HepG2 (cell line): Measurements from ENCODE around the gene SMAD6. TPM values are rescaled to one million over a fixed set of nuclear protein-coding genes. Genes with fewer than 3 reads are reported as not detected.

Experiments used
- CENPT ChIP-seq: sonication (generic); formaldehyde crosslinking; IDR thresholded peaks from 2 replicates; pipeline ENCODE4 v1.8.0; 2022; ENCODE audit warnings: low read depth, mild to moderate bottlenecking, moderate library complexity, missing genetic modification reagents
- CREB1 ChIP-seq, 2 experiments: fragments of 450-650 bp in 1 of 2; IDR thresholded peaks; 2 replicates each; pipeline ENCODE4 v1.6.1; 2016 to 2017; ENCODE audit warnings: control low read depth in 1 of 2, mild to moderate bottlenecking in 1 of 2, missing compliant biosample characterization in 1 of 2, missing genetic modification characterization in 1 of 2
- EP300 ChIP-seq, 3 experiments: sonication (generic) in 1 of 3; formaldehyde crosslinking in 1 of 3; IDR thresholded peaks; 2 replicates each; pipeline versions ENCODE4 v1.5.1 to v1.6.1; 2011 to 2020; ENCODE audit warnings: low read depth in 2 of 3, low read length in 2 of 3, borderline replicate concordance in 1 of 3, improper control_type of control experiment in 1 of 3, mild to moderate bottlenecking in 1 of 3, missing genetic modification reagents in 1 of 3, moderate library complexity in 1 of 3
- FOXP1 ChIP-seq, 2 experiments: fragments of 450-650 bp in 1 of 2; IDR thresholded peaks; 2 replicates each; pipeline ENCODE4 v1.6.1; 2017 to 2018; ENCODE audit warnings: antibody characterized with exemption in 1 of 2
- GTF2F1 ChIP-seq: fragments of 150-350 bp; IDR thresholded peaks from 2 replicates; pipeline ENCODE4 v1.6.1; 2014; ENCODE audit warnings: low read length
- KLF12 ChIP-seq: sonication (generic); formaldehyde crosslinking; IDR thresholded peaks from 2 replicates; pipeline ENCODE4 v1.4.0; 2020; ENCODE audit warnings: missing genetic modification reagents, borderline replicate concordance
- LCORL ChIP-seq, 2 experiments: fragments of 450-650 bp in 1 of 2; sonication (generic) in 1 of 2; formaldehyde crosslinking in 1 of 2; IDR thresholded peaks; 2 replicates each; pipeline versions ENCODE4 v1.5.0 to v1.6.1; 2017 to 2020; ENCODE audit warnings: antibody characterized with exemption in 1 of 2, missing genetic modification reagents in 1 of 2
- MATR3 ChIP-seq: sonication (generic); formaldehyde crosslinking; IDR thresholded peaks from 2 replicates; pipeline ENCODE4 v1.4.0; 2020; ENCODE audit warnings: missing genetic modification reagents
- POLR2AphosphoS2 ChIP-seq: IDR thresholded peaks from 2 replicates; pipeline ENCODE4 v1.6.1; 2011; ENCODE audit warnings: low read depth, low read length, improper control_type of control experiment
- POLR2G ChIP-seq: fragments of 200-400 bp; formaldehyde crosslinking; IDR thresholded peaks from 2 replicates; pipeline ENCODE4 v1.6.1; 2018; ENCODE audit warnings: mild to moderate bottlenecking, low read depth, low read length, moderate library complexity
- RARA ChIP-seq: IDR thresholded peaks from 2 replicates; pipeline ENCODE4 v1.6.1; 2016; ENCODE audit warnings: missing genetic modification reagents, missing compliant biosample characterization
- RXRA ChIP-seq: sonication (generic); formaldehyde crosslinking; IDR thresholded peaks from 2 replicates; pipeline ENCODE4 v1.5.1; 2020; ENCODE audit warnings: missing genetic modification reagents
- ZFP1 ChIP-seq: IDR thresholded peaks from 2 replicates; pipeline ENCODE4 v1.6.1; 2016
- ZMYM2 ChIP-seq: sonication (generic); formaldehyde crosslinking; IDR thresholded peaks from 2 replicates; pipeline ENCODE4 v1.8.0; 2022; ENCODE audit warnings: mild to moderate bottlenecking, missing genetic modification reagents
- ZNF530 ChIP-seq: sonication (generic); formaldehyde crosslinking; IDR thresholded peaks from 2 replicates; pipeline ENCODE4 v1.5.0; 2020; ENCODE audit warnings: low read depth, mild to moderate bottlenecking, missing genetic modification reagents
- ZNF747 ChIP-seq: sonication (generic); formaldehyde crosslinking; IDR thresholded peaks from 2 replicates; pipeline ENCODE4 v1.8.1; 2023; ENCODE audit warnings: missing genetic modification reagents, mild to moderate bottlenecking, borderline replicate concordance
- ZNF772 ChIP-seq: sonication (generic); formaldehyde crosslinking; IDR thresholded peaks from 2 replicates; pipeline ENCODE4 v1.5.0; 2020; ENCODE audit warnings: mild to moderate bottlenecking, missing genetic modification reagents
- ZNF773 ChIP-seq: sonication (generic); formaldehyde crosslinking; IDR thresholded peaks from 2 replicates; pipeline ENCODE4 v1.4.0; 2020; ENCODE audit warnings: missing genetic modification reagents, borderline replicate concordance
- ZNF780A ChIP-seq: sonication (generic); formaldehyde crosslinking; IDR thresholded peaks from 2 replicates; pipeline ENCODE4 v1.8.0; 2022; ENCODE audit warnings: mild to moderate bottlenecking, missing genetic modification reagents, moderate library complexity
- polyA plus RNA-seq, 8 experiments: library from polyadenylated mRNA; depleted of rRNA in 3 of 8; stranded (reverse) in 7 of 8; unstranded in 1 of 8; fragments of >200 nt; fragmentation: Illumina TruSeq in 4 of 8; extraction: Trizol in 4 of 8; gene quantifications; 2 replicates each; pipeline versions ENCODE4 v1.2.1 to v1.2.3, GENCODE V29; 2011 to 2016; ENCODE audit warnings: low read depth in 4 of 8, missing spikeins in 1 of 8, mixed read lengths in 1 of 8; ENCODE audit not compliant: insufficient read depth in 1 of 8
- total RNA-seq, 5 experiments: library from RNA; depleted of rRNA; stranded (reverse); fragments of >200 nt; fragmentation: Illumina TruSeq; extraction: Trizol; gene quantifications; 2 replicates each; pipeline ENCODE4 v1.2.3, GENCODE V29; 2016; ENCODE audit warnings: low read depth in 1 of 5
- TF ChIP-seq, protein P1 (sequence below): sonication (generic); formaldehyde crosslinking; IDR thresholded peaks from 2 replicates; pipeline ENCODE4 v1.5.0; 2020; ENCODE audit warnings: missing genetic modification reagents
- TF ChIP-seq, protein P2 (sequence below): IDR thresholded peaks from 2 replicates; pipeline ENCODE4 v1.6.1; 2016
- TF ChIP-seq, protein P3 (sequence below): sonication (generic); formaldehyde crosslinking; IDR thresholded peaks from 2 replicates; pipeline ENCODE4 v1.5.1; 2020; ENCODE audit warnings: mild to moderate bottlenecking, missing genetic modification reagents
- TF ChIP-seq, protein P4 (sequence below): sonication (generic); formaldehyde crosslinking; IDR thresholded peaks from 2 replicates; pipeline ENCODE4 v1.5.0; 2020; ENCODE audit warnings: missing genetic modification reagents

The SMAD6 gene
- total and polyA plus RNA-seq, 2 of the 13 experiments (the other 11 are each of a cell fraction or from before 2014, with no cell fraction given), result 3.3 to 4.4 TPM

DNA sequence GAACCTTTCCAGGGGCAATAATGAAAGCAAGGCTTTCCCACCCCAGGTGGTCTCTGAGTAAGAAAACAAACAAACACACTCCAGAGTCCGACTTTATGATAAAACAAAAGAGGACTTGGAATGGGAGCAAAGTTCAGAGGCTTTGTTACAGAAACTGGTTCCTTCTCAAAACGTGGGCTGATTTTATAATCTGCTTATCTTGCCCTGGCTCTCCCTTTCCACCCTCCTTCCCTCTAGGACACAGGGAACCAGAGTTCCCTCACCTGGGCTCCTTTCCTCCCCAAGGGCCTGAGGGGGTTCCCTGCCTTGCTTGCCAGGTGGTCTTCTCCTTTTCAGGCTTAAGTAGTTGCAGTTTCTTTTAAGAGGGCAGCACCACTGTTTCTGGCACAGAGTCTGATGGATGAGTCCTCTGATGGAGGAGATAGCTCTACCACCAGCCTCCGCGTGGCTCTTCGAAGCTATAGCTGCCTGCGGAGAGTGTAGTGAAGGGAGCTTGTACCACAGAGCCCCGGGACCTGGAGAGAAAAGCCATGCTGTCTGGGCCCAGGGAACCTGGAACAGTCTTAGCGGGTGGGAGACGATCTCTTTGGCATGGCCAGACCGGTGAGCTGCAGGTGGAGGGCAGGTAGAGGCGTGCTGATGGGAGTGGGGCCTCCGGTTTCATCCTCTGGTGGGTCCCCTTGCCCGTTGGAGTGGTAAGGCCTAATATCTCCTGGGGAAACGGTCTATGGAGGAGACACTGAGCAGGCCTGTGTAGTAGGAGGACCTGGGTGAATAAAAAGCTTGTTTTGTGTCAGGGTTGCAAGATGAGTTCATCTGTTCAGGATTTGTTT lies 68.7 kb downstream of the SMAD6 start (continued):
- TF ChIP-seq ZNF773, result no peak
- no peak for TF ChIP-seq FOXP1 (IDR thresholded peaks at IDR 0.05)
- peak; percentile 73 for TF ChIP-seq FOXP1 (CRISPR knock-in tag; IDR thresholded peaks at IDR 0.05)
- TF ChIP-seq, protein P1, sequence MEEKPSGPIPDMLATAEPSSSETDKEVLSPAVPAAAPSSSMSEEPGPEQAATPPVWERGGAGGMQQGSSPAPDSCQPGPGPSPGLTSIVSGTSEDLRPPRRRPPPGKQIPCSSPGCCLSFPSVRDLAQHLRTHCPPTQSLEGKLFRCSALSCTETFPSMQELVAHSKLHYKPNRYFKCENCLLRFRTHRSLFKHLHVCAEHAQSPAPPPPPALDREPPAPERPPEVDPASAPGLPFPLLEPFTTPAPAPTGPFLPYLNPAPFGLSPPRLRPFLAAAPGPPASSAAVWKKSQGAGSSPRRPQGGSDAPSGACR (CRISPR knock-in tag), result no peak; the same call in 1 of the 2 replicates
- no peak for TF ChIP-seq GTF2F1
- TF ChIP-seq MATR3 (CRISPR knock-in tag), result no peak
- no peak for TF ChIP-seq ZNF780A
- TF ChIP-seq KLF12 (CRISPR knock-in tag), result no peak
- TF ChIP-seq POLR2G, result peak; percentile 67
- TF ChIP-seq POLR2AphosphoS2, result no peak
- no peak; the same call in 1 of the 2 replicates for TF ChIP-seq RARA (CRISPR knock-in tag)
- TF ChIP-seq, protein P2, sequence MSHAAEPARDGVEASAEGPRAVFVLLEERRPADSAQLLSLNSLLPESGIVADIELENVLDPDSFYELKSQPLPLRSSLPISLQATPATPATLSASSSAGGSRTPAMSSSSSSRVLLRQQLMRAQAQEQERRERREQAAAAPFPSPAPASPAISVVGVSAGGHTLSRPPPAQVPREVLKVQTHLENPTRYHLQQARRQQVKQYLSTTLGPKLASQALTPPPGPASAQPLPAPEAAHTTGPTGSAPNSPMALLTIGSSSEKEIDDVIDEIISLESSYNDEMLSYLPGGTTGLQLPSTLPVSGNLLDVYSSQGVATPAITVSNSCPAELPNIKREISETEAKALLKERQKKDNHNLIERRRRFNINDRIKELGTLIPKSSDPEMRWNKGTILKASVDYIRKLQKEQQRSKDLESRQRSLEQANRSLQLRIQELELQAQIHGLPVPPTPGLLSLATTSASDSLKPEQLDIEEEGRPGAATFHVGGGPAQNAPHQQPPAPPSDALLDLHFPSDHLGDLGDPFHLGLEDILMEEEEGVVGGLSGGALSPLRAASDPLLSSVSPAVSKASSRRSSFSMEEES (CRISPR knock-in tag), result no peak
- no peak for TF ChIP-seq CREB1 (IDR thresholded peaks at IDR 0.05)
- TF ChIP-seq CREB1 (CRISPR knock-in tag; IDR thresholded peaks at IDR 0.05), result peak; percentile 39; the same call in 1 of the 2 replicates
- peak in 1 of 2 experiments; percentile 78; a peak in 2 of 4 replicates for TF ChIP-seq EP300 (IDR thresholded peaks at IDR 0.05; ENCODE audit: low read depth in 2 of 2, low read length in 2 of 2)
- no peak; the same call in 1 of the 2 replicates for TF ChIP-seq EP300 (CRISPR knock-in tag; IDR thresholded peaks at IDR 0.05; ENCODE audit: borderline replicate concordance)
- TF ChIP-seq ZNF747 (CRISPR knock-in tag), result peak; percentile 60; the same call in 1 of the 2 replicates
- TF ChIP-seq ZFP1 (CRISPR knock-in tag), result no peak
- TF ChIP-seq RXRA (CRISPR knock-in tag), result no peak
- TF ChIP-seq CENPT (CRISPR knock-in tag), result no peak
- TF ChIP-seq ZNF530 (CRISPR knock-in tag), result no peak
- TF ChIP-seq ZMYM2, result no peak
- no peak for TF ChIP-seq LCORL (IDR thresholded peaks at IDR 0.05)
- peak; percentile 52 for TF ChIP-seq LCORL (CRISPR knock-in tag; IDR thresholded peaks at IDR 0.05)
- TF ChIP-seq, protein P3, sequence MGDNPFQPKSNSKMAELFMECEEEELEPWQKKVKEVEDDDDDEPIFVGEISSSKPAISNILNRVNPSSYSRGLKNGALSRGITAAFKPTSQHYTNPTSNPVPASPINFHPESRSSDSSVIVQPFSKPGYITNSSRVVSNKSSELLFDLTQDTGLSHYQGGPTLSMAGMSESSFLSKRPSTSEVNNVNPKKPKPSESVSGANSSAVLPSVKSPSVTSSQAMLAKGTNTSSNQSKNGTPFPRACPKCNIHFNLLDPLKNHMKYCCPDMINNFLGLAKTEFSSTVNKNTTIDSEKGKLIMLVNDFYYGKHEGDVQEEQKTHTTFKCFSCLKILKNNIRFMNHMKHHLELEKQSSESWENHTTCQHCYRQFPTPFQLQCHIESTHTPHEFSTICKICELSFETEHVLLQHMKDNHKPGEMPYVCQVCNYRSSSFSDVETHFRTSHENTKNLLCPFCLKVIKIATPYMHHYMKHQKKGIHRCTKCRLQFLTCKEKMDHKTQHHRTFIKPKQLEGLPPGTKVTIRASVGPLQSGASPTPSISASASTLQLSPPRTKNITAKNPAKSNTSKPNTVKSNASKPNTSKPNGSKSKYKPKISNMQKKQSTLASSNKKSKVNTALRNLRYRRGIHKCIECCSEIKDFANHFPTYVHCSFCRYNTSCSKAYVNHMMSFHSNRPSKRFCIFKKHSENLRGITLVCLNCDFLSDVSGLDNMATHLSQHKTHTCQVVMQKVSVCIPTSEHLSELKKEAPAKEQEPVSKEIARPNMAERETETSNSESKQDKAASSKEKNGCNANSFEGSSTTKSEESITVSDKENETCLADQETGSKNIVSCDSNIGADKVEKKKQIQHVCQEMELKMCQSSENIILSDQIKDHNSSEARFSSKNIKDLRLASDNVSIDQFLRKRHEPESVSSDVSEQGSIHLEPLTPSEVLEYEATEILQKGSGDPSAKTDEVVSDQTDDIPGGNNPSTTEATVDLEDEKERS, result 0 out of 2 replicates have a peak, but pooled peaks have one; percentile 58
- 0 out of 2 replicates have a peak, but pooled peaks have one; percentile 9 for TF ChIP-seq ZNF772 (CRISPR knock-in tag)
- TF ChIP-seq, protein P4, sequence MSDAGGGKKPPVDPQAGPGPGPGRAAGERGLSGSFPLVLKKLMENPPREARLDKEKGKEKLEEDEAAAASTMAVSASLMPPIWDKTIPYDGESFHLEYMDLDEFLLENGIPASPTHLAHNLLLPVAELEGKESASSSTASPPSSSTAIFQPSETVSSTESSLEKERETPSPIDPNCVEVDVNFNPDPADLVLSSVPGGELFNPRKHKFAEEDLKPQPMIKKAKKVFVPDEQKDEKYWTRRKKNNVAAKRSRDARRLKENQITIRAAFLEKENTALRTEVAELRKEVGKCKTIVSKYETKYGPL (CRISPR knock-in tag), result no peak
